Measurements from ENCODE around the gene TOR2A. TPM values are rescaled to one million over a fixed set of nuclear protein-coding genes. Genes with fewer than 3 reads are reported as not detected.

TOR2A gene
- total and polyA plus RNA-seq, 9 donors, result 2.8 to 12.6 (median 9.9) TPM

- DNase-seq, result no peak
- Histone ChIP-seq H3K36me3 (no peaks in the 10 kb centered on the region), H3K4me3 (no peak overlapping the region), H3K27me3 (no peaks in the 10 kb centered on the region), H3K27ac (no peak overlapping the region), H3K4me1 (ENCODE audit: insufficient read depth) (no peaks in the 10 kb centered on the region), H3K9me3 (no peaks in the 10 kb centered on the region)
- TF ChIP-seq POLR2A (IDR thresholded peaks at IDR 0.05) (no peak), EP300 (IDR thresholded peaks at IDR 0.05) (no peak), CTCF (IDR thresholded peaks at IDR 0.05) (no peak)
- WGBS, 3 donors, result 73 to 81% (median 81%) methylated on average over 8 of the region's 8 CpGs
- intact Hi-C loops (cut with DNase I), result no loop called here
These were observed 18.1 kb upstream of the TOR2A start for GRCh38 chr9:127753148-127753547.

GRCh38 chr9:127751269-127752054 lies 16.4 kb upstream of the TOR2A start:
- H3K9me3 ChIP-seq, result no peaks in the 10 kb centered on the region
- no peak overlapping the region for H3K4me3 ChIP-seq
- H3K27ac ChIP-seq, result no peak overlapping the region
- H3K36me3 ChIP-seq, result no peaks in the 10 kb centered on the region
- no peaks in the 10 kb centered on the region for H3K4me1 ChIP-seq (ENCODE audit: insufficient read depth)
- H3K27me3 ChIP-seq, result no peaks in the 10 kb centered on the region
- WGBS, 3 donors, result 16 to 21% (median 19%) methylated on average over 10 of the region's 10 CpGs
- intact Hi-C loops (cut with DNase I), result no loop called here
- DNase-seq, result peak in 1 of 5 donors; percentile 61
- TF ChIP-seq EP300 (IDR thresholded peaks at IDR 0.05) (no peak), CTCF (IDR thresholded peaks at IDR 0.05) (no peak), POLR2A (IDR thresholded peaks at IDR 0.05) (no peak)

- Histone ChIP-seq H3K36me3 (no peaks in the 10 kb centered on the region), H3K4me1 (ENCODE audit: insufficient read depth) (no peaks in the 10 kb centered on the region), H3K27me3 (no peaks in the 10 kb centered on the region), H3K4me3 (no peak overlapping the region), H3K9me3 (no peaks in the 10 kb centered on the region), H3K27ac (no peak overlapping the region)
- 93 to 94% (median 94%) methylated on average over 24 to 26 of the region's 26 CpGs for WGBS, 3 donors
- no peak for TF ChIP-seq EP300 (IDR thresholded peaks at IDR 0.05)
- TF ChIP-seq POLR2A (IDR thresholded peaks at IDR 0.05), result no peak
- TF ChIP-seq CTCF (IDR thresholded peaks at IDR 0.05), result no peak
- intact Hi-C loops (cut with DNase I), result loop anchor here in 1 of 4 donors (10.0 kb wide), 1 partner anchor 244 kb away; no protein-coding TSS in a partner anchor
- no peak for DNase-seq
These were observed 14.1 kb upstream of the TOR2A start for GRCh38 chr9:127749090-127749787.

GRCh38 chr9:127746959-127747569 lies 12.0 kb upstream of the TOR2A start:
- intact Hi-C loops (cut with DNase I), result loop anchor here in 1 of 4 donors (10.0 kb wide), 1 partner anchor 242 kb away; no protein-coding TSS in a partner anchor
- H3K36me3 ChIP-seq, result no peaks in the 10 kb centered on the region
- no peak overlapping the region for H3K4me3 ChIP-seq
- WGBS, 3 donors, result 77 to 82% (median 78%) methylated on average over 15 of the region's 15 CpGs
- no peak for TF ChIP-seq POLR2A (IDR thresholded peaks at IDR 0.05)
- DNase-seq, result no peak
- no peaks in the 10 kb centered on the region for H3K9me3 ChIP-seq
- no peak overlapping the region for H3K27ac ChIP-seq
- H3K27me3 ChIP-seq, result no peaks in the 10 kb centered on the region
- peaks cover 2% of the 10 kb centered on the region for H3K4me1 ChIP-seq (ENCODE audit: insufficient read depth)

All from ovary (tissue), 9 donors.